Ovary (tissue), 9 donors: Measurements from ENCODE around the gene LGALS3BP. TPM values are rescaled to one million over a fixed set of nuclear protein-coding genes. Genes with fewer than 3 reads are reported as not detected.
A peak's percentile ranks its signal among the peaks of the same experiment; 100 is the strongest.

ENCODE experiments used
- DNase-seq, 5 donors: peaks; one replicate each; pipeline ENCODE4 v3.0.0-alpha.2; 2019 to 2020
- H3K27ac ChIP-seq, 2 donors: fragments of 200-600 bp; one replicate each; pipeline versions ENCODE4 v1.5.1 to v1.8.0; 2019 to 2022
- H3K27me3 ChIP-seq: fragments of 200-600 bp; one replicate; pipeline ENCODE4 v1.8.0; 2022
- H3K36me3 ChIP-seq: fragments of 200-600 bp; sonication (generic); one replicate; pipeline ENCODE4 v1.5.1; 2019
- H3K4me1 ChIP-seq: one replicate; pipeline ENCODE4 v1.8.1; 2013; ENCODE audit warnings: mild to moderate bottlenecking, moderate library complexity; ENCODE audit not compliant: insufficient read depth
- H3K4me3 ChIP-seq: fragments of 200-600 bp; sonication (generic); one replicate; pipeline ENCODE4 v1.5.1; 2017
- H3K9me3 ChIP-seq, 2 donors: fragments of 200-600 bp in 1 of 2; sonication (generic) in 1 of 2; one replicate each; pipeline versions ENCODE4 v1.5.1 to v1.8.1; 2013 to 2019; ENCODE audit warnings: mild to moderate bottlenecking in 1 of 2, moderate library complexity in 1 of 2
- CTCF ChIP-seq, 3 donors: fragments of 450-650 bp in 2 of 3; fragments of 200-600 bp in 1 of 3; IDR thresholded peaks; one replicate each; pipeline versions ENCODE4 v1.5.1 to v1.8.0; 2016 to 2022; ENCODE audit warnings: antibody characterized with exemption in 3 of 3, mild to moderate bottlenecking in 1 of 3
- EP300 ChIP-seq: sonication (generic); formaldehyde crosslinking; IDR thresholded peaks from one replicate; pipeline ENCODE4 v1.6.1; 2017; ENCODE audit warnings: antibody characterized with exemption
- POLR2A ChIP-seq: fragments of 450-650 bp; IDR thresholded peaks from one replicate; pipeline ENCODE4 v1.6.1; 2017; ENCODE audit warnings: antibody characterized with exemption, mild to moderate bottlenecking, moderate library complexity
- WGBS, 3 donors: extraction: QIAGEN DNeasy Blood & Tissue Kit in 1 of 3; methylation state at CpG; one replicate each; pipeline versions ENCODE4 v1.1.5 to v1.1.7; 2013 to 2017; 5-methylcytosine and 5-hydroxymethylcytosine counted together
- intact Hi-C, 4 donors: fragments of 100-400 bp; cut with DNase I; formaldehyde crosslinking; loops; one replicate each; pipeline versions ENCODE4 v1.11.0 to v1.15.1; 2022 to 2023
- polyA plus RNA-seq, 2 donors: library from polyadenylated mRNA; stranded (reverse); fragments of 200-250 nt in 1 of 2; fragments of 350-450 nt in 1 of 2; fragmentation: Illumina TruSeq in 1 of 2; extraction: RNeasy Lipid Tissue Mini Kit (QIAGEN cat#74804) in 1 of 2; gene quantifications; one replicate each; pipeline ENCODE4 v1.2.3, GENCODE V29; 2013 to 2014
- total RNA-seq, 7 donors: library from RNA; depleted of rRNA in 2 of 7; stranded (reverse); fragments of >200 nt in 2 of 7; fragmentation: NEBNext Ultra II Directional in 3 of 7; extraction: Animal tissue kit (Norgen Biotek cat#: 25700) in 3 of 7; gene quantifications; one replicate each; pipeline versions ENCODE4 v1.1.0 to v1.2.4, GENCODE V29; 2016 to 2023
- donor health status: DM: no; HTN: no; CAD: no; lungs with moderate emphysema.
- donor health status: DM: no; HTN: no; CAD: no.
- donor health status: Bipolar disorder and iron deficiency.
- donor health status: DM: yes; HTN: yes; CAD: no.
- donor health status: DM: no; HTN: no; CAD: no.
- donor health status: DM: yes; HTN: yes; CAD: no.

Gene LGALS3BP
- total and polyA plus RNA-seq, 9 donors, result 191 to 584 (median 250) TPM

GRCh38 chr17:78998311-78999055 lies 18.8 kb upstream of the LGALS3BP start:
- no peak overlapping the region for H3K4me3 ChIP-seq
- H3K27ac ChIP-seq, result no peak overlapping the region
- H3K4me1 ChIP-seq, result peaks cover 2% of the 10 kb centered on the region
- no peaks in the 10 kb centered on the region for H3K27me3 ChIP-seq
- 70 to 78% (median 70%) methylated on average over 28 of the region's 28 CpGs for WGBS, 3 donors
- peak in 4 of 5 donors; percentile 10 to 43 (median 39) for DNase-seq
- no peak for TF ChIP-seq EP300
- TF ChIP-seq CTCF (IDR thresholded peaks at IDR 0.05), result no peak
- no peak for TF ChIP-seq POLR2A
- H3K9me3 ChIP-seq, result no peaks in the 10 kb centered on the region
- intact Hi-C loops, result loop anchor here in 2 of 4 donors (10.0 kb wide), 1 partner anchor 396 kb away; no protein-coding TSS in a partner anchor
- H3K36me3 ChIP-seq, result no peaks in the 10 kb centered on the region

- no peak overlapping the region for H3K27ac ChIP-seq
- no peaks in the 10 kb centered on the region for H3K36me3 ChIP-seq
- peak in 2 of 5 donors; percentile 4 to 8 for DNase-seq
- H3K27me3 ChIP-seq, result no peaks in the 10 kb centered on the region
- intact Hi-C loops, result loop anchor here in 2 of 4 donors (10.0 kb wide), 1 partner anchor 397 kb away; no protein-coding TSS in a partner anchor
- 59 to 74% (median 71%) methylated on average over 6 of the region's 6 CpGs for WGBS, 3 donors
- no peak overlapping the region for H3K4me3 ChIP-seq
- H3K9me3 ChIP-seq, result no peaks in the 10 kb centered on the region
- H3K4me1 ChIP-seq, result peaks cover 2% of the 10 kb centered on the region
- TF ChIP-seq POLR2A, result no peak
- no peak for TF ChIP-seq CTCF (IDR thresholded peaks at IDR 0.05)
- no peak for TF ChIP-seq EP300
These were observed 18.2 kb upstream of the LGALS3BP start for GRCh38 chr17:78997881-78998280.

DNA sequence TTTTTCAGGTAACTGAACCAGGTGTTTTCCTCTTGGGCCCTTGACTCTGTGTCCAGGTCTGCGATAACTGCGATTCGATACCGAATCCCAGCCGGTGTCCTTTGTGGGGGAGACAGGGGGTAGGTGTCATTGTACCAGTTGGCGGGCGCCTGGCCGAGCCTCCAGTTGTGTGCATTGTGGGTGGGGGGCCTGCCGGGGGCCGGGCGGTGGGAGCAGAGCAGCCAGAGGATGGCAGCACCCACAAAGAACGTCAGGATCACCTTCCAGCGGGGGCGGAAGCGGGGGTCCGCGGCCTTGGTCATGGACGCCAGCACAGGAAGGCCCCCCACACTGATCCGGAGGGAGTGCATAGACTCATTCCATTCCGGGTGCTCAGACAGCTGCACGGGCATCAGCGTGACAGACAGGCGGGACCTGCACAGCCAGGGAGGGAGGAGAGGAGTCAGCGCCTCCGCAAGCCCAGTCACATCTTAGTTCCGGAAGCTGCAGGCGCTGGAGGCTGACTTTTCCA lies 17.6 kb upstream of the LGALS3BP start:
- no peaks in the 10 kb centered on the region for H3K9me3 ChIP-seq
- intact Hi-C loops, result loop anchor here in 2 of 4 donors (10.0 kb wide), 1 partner anchor 398 kb away; no protein-coding TSS in a partner anchor
- peak in 2 of 5 donors; percentile 6 to 23 for DNase-seq
- H3K4me3 ChIP-seq, result no peak overlapping the region
- no peaks in the 10 kb centered on the region for H3K36me3 ChIP-seq
- TF ChIP-seq EP300, result no peak
- no peak for TF ChIP-seq POLR2A
- TF ChIP-seq CTCF (IDR thresholded peaks at IDR 0.05), result no peak
- no peaks in the 10 kb centered on the region for H3K27me3 ChIP-seq
- peaks cover 2% of the 10 kb centered on the region for H3K4me1 ChIP-seq
- H3K27ac ChIP-seq, result no peak overlapping the region
- WGBS, 3 donors, result 82 to 85% (median 83%) methylated on average over 27 of the region's 27 CpGs

GRCh38 chr17:78996781-78997201 lies 17.1 kb upstream of the LGALS3BP start:
- no peak for TF ChIP-seq EP300
- no peak for TF ChIP-seq CTCF (IDR thresholded peaks at IDR 0.05)
- no peak for TF ChIP-seq POLR2A
- intact Hi-C loops, result loop anchor here in 2 of 4 donors (10.0 kb wide), 1 partner anchor 398 kb away; no protein-coding TSS in a partner anchor
- DNase-seq, result peak in 2 of 5 donors; percentile 5 to 12
- Histone ChIP-seq H3K4me1 (peaks cover 2% of the 10 kb centered on the region), H3K9me3 (no peaks in the 10 kb centered on the region), H3K36me3 (no peaks in the 10 kb centered on the region), H3K4me3 (no peak overlapping the region), H3K27me3 (no peaks in the 10 kb centered on the region), H3K27ac (no peak overlapping the region)
- 85 to 88% (median 88%) methylated on average over 16 of the region's 16 CpGs for WGBS, 3 donors
